Measurements from ENCODE around the gene ZBTB20. TPM values are rescaled to one million over a fixed set of nuclear protein-coding genes. Genes with fewer than 3 reads are reported as not detected.

The ZBTB20 gene
- total and polyA plus RNA-seq, 10 of the 15 experiments (the other 5 are each of a cell fraction or from before 2014, with no cell fraction given) = 0.20 to 5.5 (median 2.2) TPM

- no peak for TF ChIP-seq SREBF2 (IDR thresholded peaks at IDR 0.05; ENCODE audit: low read length)
- no peak for TF ChIP-seq ESRRA (IDR thresholded peaks at IDR 0.05; ENCODE audit: low read length)
- no peak for TF ChIP-seq NR2F1 (conservative IDR thresholded peaks at IDR 0.05)
These were observed 826.8 kb downstream of the ZBTB20 start (continued) for GRCh38 chr3:114320246-114320645.

DNA sequence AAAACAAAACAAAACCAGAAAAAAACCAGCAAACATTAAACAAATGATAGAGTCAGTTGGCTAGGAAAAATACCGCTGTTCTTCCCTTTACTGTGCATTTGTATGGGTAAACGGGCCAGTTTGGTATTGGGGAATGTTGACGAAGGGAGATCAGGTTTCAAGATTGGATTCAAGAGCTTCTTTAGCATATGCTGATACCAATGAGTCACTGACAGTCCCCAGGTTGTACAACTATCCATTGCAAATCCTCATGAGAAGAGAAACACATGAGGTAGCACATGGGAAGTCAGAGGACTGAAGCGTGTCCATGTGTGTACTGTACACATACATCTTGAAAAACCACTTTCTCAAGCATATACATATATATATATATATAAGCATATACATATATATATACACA is 827.6 kb downstream of the ZBTB20 start:
- FAIRE-seq = no peak
- Histone ChIP-seq H3K4me1 (ENCODE audit: control insufficient read depth, insufficient read depth, low read length) (peaks cover 10% of the 10 kb centered on the region), H3K4me3 (no peak overlapping the region), H3K36me3 (ENCODE audit: control insufficient read depth in 2 of 2, insufficient read depth in 2 of 2, low read length in 1 of 2) (no peaks in the 10 kb centered on the region; a peak in 1 of 4 replicates), H3K27me3 (replicated peaks in 1 of 2; ENCODE audit: control insufficient read depth in 2 of 2, insufficient read depth in 2 of 2, low read length in 1 of 2) (no peaks in the 10 kb centered on the region), H2AFZ (ENCODE audit: control insufficient read depth, low read depth, low read length) (no peak overlapping the region), H3K27ac (ENCODE audit: control insufficient read depth, insufficient read depth) (no peak overlapping the region), H4K20me1 (ENCODE audit: control insufficient read depth, insufficient read depth) (no peaks in the 10 kb centered on the region), H3K79me2 (ENCODE audit: control insufficient read depth, insufficient read depth, low read length) (no peaks in the 10 kb centered on the region), H3K4me2 (ENCODE audit: control insufficient read depth, insufficient read depth) (no peak overlapping the region), H3K9ac (ENCODE audit: control insufficient read depth, insufficient read depth, low read length) (no peak overlapping the region), H3K9me3 (replicated peaks; ENCODE audit: control insufficient read depth, insufficient read depth, low read length) (no peaks in the 10 kb centered on the region)
- intact Hi-C loops (cut with micrococcal nuclease; ENCODE audit: unreplicated experiment) (no loop called here), in situ Hi-C loops (cut with MboI) (no loop called here)
- CTCF ChIA-PET = interaction anchor here (1.0 kb wide), 3 partner anchors 9 to 31 kb away, joined by 3 to 4 read pairs (median 3); no protein-coding TSS in a partner anchor
- no TSS peak for BruUV-seq (replicated peaks)
- WGBS (ENCODE audit: insufficient coverage, insufficient replicate concordance, low lambda C conversion rate, missing lambda C conversion rate) = 95% methylated on average over 4 of the region's 4 CpGs
- no peak for DNase-seq (ENCODE audit: low read depth, low spot score)
- RAD21 ChIA-PET (ENCODE audit: unreplicated experiment) = interaction anchor here (1.7 kb wide), 1 partner anchor 28 kb away, joined by 7 read pairs; no protein-coding TSS in a partner anchor
- SMC1A ChIA-PET (ENCODE audit: uncharacterized antibody, unreplicated experiment) = interaction anchor here (1.3 to 2.6 kb wide), 3 partner anchors 11 to 28 kb away, joined by 6 to 13 read pairs (median 7); no protein-coding TSS in a partner anchor
- POLR2A ChIA-PET = interaction anchor here (1.2 kb wide), 1 partner anchor 11 kb away, joined by 3 read pairs; no protein-coding TSS in a partner anchor
- no peak for ATAC-seq
- no peak for TF ChIP-seq ZBTB4 (CRISPR knock-in tag; IDR thresholded peaks at IDR 0.05)
- TF ChIP-seq BMI1 (IDR thresholded peaks at IDR 0.05; ENCODE audit: borderline replicate concordance) = no peak
- no peak for TF ChIP-seq EGR1 (IDR thresholded peaks at IDR 0.05; ENCODE audit: borderline replicate concordance in 1 of 2, low read depth in 2 of 2, low read length in 2 of 2)
- TF ChIP-seq CHD1 (IDR thresholded peaks at IDR 0.05; ENCODE audit: low read depth, low read length) = no peak
- no peak for TF ChIP-seq POLR2AphosphoS2 (IDR thresholded peaks at IDR 0.05; ENCODE audit: low read depth, low read length)
- no peak for TF ChIP-seq ZSCAN29 (IDR thresholded peaks at IDR 0.05)
- no peak for TF ChIP-seq CEBPB (IDR thresholded peaks at IDR 0.05; ENCODE audit: borderline replicate concordance in 1 of 2, low read depth in 2 of 2, low read length in 2 of 2)
- TF ChIP-seq IRF4 (IDR thresholded peaks at IDR 0.05; ENCODE audit: low read depth, low read length) = no peak
- TF ChIP-seq ESRRA (IDR thresholded peaks at IDR 0.05; ENCODE audit: low read length) = no peak
- TF ChIP-seq, protein P1, sequence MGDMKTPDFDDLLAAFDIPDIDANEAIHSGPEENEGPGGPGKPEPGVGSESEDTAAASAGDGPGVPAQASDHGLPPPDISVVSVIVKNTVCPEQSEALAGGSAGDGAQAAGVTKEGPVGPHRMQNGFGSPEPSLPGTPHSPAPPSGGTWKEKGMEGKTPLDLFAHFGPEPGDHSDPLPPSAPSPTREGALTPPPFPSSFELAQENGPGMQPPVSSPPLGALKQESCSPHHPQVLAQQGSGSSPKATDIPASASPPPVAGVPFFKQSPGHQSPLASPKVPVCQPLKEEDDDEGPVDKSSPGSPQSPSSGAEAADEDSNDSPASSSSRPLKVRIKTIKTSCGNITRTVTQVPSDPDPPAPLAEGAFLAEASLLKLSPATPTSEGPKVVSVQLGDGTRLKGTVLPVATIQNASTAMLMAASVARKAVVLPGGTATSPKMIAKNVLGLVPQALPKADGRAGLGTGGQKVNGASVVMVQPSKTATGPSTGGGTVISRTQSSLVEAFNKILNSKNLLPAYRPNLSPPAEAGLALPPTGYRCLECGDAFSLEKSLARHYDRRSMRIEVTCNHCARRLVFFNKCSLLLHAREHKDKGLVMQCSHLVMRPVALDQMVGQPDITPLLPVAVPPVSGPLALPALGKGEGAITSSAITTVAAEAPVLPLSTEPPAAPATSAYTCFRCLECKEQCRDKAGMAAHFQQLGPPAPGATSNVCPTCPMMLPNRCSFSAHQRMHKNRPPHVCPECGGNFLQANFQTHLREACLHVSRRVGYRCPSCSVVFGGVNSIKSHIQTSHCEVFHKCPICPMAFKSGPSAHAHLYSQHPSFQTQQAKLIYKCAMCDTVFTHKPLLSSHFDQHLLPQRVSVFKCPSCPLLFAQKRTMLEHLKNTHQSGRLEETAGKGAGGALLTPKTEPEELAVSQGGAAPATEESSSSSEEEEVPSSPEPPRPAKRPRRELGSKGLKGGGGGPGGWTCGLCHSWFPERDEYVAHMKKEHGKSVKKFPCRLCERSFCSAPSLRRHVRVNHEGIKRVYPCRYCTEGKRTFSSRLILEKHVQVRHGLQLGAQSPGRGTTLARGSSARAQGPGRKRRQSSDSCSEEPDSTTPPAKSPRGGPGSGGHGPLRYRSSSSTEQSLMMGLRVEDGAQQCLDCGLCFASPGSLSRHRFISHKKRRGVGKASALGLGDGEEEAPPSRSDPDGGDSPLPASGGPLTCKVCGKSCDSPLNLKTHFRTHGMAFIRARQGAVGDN (IDR thresholded peaks at IDR 0.05) = no peak
- no peak for TF ChIP-seq NRF1 (conservative IDR thresholded peaks at IDR 0.05; ENCODE audit: low read depth, low read length)
- TF ChIP-seq HDGF (IDR thresholded peaks at IDR 0.05) = no peak
- TF ChIP-seq, protein P2, sequence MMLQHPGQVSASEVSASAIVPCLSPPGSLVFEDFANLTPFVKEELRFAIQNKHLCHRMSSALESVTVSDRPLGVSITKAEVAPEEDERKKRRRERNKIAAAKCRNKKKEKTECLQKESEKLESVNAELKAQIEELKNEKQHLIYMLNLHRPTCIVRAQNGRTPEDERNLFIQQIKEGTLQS (IDR thresholded peaks at IDR 0.05; ENCODE audit: borderline replicate concordance, extremely low read depth, low read depth, low read length) = no peak
- no peak for TF ChIP-seq SMARCA5 (IDR thresholded peaks at IDR 0.05)
- TF ChIP-seq TCF7 (IDR thresholded peaks at IDR 0.05; ENCODE audit: borderline replicate concordance) = no peak
